ENCODE data around the gene CRYGA. TPM values are rescaled to one million over a fixed set of nuclear protein-coding genes. Genes with fewer than 3 reads are reported as not detected.
"Not testable (repeated sequence)": the region's sequence is repeated elsewhere in the genome, so short reads cannot be mapped to it uniquely, and the experiment has no call there.

The CRYGA gene
- total RNA-seq, 4 donors from 2014 or later: not detected

DNA sequence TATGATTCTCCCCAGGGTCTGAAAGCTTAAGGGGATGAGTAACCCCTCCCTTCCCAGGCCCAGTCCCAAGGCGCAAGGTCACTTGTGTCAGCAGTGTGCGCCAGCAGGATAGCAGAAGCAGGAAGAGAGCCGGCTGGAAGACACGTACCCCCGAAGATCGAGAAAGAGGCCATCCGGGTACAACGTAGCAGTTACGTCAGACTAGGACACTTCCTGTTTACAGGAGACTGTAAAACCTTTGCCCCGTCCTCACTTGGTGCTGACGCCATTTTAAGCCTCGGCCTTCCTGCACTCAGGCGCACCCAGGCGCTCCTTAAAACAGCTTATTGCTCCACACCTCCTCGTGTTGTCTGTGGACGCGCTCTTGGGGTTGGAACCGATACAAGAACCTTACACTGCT, 23.9 kb downstream of the CRYGA start:
- 86% methylated on average over 18 of the region's 18 CpGs for WGBS
- DNase-seq (ENCODE audit: low spot score in 2 of 2): no peak
- Histone ChIP-seq H3K4me3 (no peak overlapping the region), H3K4me1 (peaks cover 2% of the 10 kb centered on the region), H3K27ac (no peak overlapping the region), H3K27me3 (no peaks in the 10 kb centered on the region), H3K36me3 (no peaks in the 10 kb centered on the region), H3K9me3 (no peaks in the 10 kb centered on the region)
- TF ChIP-seq POLR2AphosphoS5 (IDR thresholded peaks at IDR 0.05): no peak
- TF ChIP-seq, protein P1, sequence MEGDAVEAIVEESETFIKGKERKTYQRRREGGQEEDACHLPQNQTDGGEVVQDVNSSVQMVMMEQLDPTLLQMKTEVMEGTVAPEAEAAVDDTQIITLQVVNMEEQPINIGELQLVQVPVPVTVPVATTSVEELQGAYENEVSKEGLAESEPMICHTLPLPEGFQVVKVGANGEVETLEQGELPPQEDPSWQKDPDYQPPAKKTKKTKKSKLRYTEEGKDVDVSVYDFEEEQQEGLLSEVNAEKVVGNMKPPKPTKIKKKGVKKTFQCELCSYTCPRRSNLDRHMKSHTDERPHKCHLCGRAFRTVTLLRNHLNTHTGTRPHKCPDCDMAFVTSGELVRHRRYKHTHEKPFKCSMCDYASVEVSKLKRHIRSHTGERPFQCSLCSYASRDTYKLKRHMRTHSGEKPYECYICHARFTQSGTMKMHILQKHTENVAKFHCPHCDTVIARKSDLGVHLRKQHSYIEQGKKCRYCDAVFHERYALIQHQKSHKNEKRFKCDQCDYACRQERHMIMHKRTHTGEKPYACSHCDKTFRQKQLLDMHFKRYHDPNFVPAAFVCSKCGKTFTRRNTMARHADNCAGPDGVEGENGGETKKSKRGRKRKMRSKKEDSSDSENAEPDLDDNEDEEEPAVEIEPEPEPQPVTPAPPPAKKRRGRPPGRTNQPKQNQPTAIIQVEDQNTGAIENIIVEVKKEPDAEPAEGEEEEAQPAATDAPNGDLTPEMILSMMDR (IDR thresholded peaks at IDR 0.05): no peak

DNA sequence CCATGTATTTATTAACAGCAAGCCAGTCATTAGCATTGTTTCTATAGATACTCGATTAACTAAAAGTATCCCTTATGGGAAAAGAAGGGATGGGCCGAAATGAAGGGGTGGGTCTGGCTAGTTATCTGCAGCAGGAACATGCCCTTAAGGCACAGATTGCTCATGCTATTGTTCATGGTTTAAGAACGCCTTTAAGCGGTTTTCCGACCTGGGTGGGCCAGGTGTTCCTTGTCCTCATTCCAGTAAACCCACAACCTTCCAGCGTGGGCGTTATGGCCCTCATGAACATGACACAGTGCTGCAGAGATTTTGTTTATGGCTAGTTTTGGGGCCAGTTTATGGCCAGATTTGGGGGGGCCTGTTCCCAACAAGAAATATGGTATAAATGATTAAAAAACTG, 25.1 kb downstream of the CRYGA start:
- H3K27me3 ChIP-seq; H3K4me1 ChIP-seq; H3K27ac ChIP-seq; H3K9me3 ChIP-seq; DNase-seq (ENCODE audit: low spot score in 2 of 2); H3K36me3 ChIP-seq; H3K4me3 ChIP-seq: not testable (repeated sequence)
- WGBS: 89% methylated on average over 6 of the region's 7 CpGs

DNA sequence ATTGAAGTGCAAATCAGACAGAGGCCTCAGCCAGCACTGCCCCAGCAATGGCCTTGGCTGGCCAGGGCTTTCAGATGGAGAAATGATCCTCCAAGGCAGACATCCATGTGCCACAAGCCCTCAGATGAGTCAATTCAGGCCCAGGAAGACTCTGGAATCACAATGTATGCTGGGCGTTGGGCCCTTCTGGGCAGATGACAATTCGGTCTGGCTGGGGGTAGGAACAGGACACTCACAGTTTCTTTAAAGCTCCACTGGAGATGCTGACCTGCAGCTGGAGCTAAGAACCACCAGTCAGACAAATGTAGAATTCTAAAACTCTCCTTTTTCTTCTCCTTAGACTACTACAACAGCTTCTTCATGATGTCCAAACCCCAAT, 26.7 kb downstream of the CRYGA start:
- no peak for DNase-seq (ENCODE audit: low spot score in 2 of 2)
- no peaks in the 10 kb centered on the region for H3K27me3 ChIP-seq
- TF ChIP-seq, protein P1 (IDR thresholded peaks at IDR 0.05): no peak
- TF ChIP-seq EP300 (IDR thresholded peaks at IDR 0.05) (no peak), POLR2AphosphoS5 (IDR thresholded peaks at IDR 0.05) (no peak), POLR2A (IDR thresholded peaks at IDR 0.05) (no peak)
- H3K4me1 ChIP-seq: no peaks in the 10 kb centered on the region
- WGBS: 93% methylated on average over 2 of the region's 2 CpGs
- no peak overlapping the region for H3K4me3 ChIP-seq
- no peaks in the 10 kb centered on the region for H3K36me3 ChIP-seq
- no peak overlapping the region for H3K27ac ChIP-seq
- H3K9me3 ChIP-seq: no peaks in the 10 kb centered on the region

DNA sequence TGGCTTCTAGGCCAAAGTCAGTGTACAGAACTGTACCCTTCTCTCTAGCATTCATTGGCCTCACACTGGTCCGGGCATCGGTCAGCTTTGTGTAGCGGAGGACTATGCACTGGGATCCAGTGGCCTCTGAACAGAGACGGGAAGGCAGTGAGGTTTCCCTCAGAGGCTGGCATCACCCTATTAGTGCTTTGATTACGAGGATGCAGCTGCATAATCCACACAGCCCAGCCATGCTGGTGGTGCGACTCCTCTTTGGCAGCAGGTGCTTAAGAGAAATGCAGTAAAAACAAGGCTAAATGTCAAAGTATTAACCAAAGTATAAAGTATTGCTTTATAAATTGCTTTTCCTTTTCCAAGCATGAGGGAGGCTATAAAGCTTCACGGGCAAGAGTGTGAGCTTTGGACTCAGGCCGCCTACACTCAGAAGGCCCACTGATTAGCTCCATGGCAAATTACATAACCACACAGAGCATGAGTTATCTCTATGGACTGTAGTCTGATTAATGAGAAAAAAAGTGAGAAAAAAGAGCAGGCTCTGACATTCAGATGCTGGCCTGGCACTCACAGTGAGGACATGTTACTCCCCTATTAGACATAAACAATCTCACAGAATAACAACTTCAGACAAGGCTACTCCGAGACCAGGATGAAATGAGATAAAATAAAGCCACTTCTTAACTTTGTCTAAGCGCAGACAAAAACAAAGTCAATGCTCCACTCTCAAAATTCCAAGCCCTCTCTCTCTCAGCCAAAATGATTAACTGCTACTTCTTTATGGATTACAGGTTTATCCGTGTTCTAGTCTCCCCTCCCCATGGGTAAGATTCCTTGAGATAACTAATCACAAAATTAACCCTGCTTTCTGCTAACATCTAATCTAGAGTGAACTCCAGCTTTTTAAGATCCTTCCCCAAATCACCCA, 27.3 kb downstream of the CRYGA start:
- no peaks in the 10 kb centered on the region for H3K27me3 ChIP-seq
- no peak overlapping the region for H3K4me3 ChIP-seq
- H3K4me1 ChIP-seq: no peaks in the 10 kb centered on the region
- DNase-seq (ENCODE audit: low spot score in 2 of 2): no peak
- TF ChIP-seq EP300 (IDR thresholded peaks at IDR 0.05) (no peak), POLR2AphosphoS5 (IDR thresholded peaks at IDR 0.05) (no peak), POLR2A (IDR thresholded peaks at IDR 0.05) (no peak)
- TF ChIP-seq, protein P1 (IDR thresholded peaks at IDR 0.05): no peak
- 86% methylated on average over 11 of the region's 11 CpGs for WGBS
- H3K27ac ChIP-seq: no peak overlapping the region
- H3K36me3 ChIP-seq: no peaks in the 10 kb centered on the region
- no peaks in the 10 kb centered on the region for H3K9me3 ChIP-seq

DNA sequence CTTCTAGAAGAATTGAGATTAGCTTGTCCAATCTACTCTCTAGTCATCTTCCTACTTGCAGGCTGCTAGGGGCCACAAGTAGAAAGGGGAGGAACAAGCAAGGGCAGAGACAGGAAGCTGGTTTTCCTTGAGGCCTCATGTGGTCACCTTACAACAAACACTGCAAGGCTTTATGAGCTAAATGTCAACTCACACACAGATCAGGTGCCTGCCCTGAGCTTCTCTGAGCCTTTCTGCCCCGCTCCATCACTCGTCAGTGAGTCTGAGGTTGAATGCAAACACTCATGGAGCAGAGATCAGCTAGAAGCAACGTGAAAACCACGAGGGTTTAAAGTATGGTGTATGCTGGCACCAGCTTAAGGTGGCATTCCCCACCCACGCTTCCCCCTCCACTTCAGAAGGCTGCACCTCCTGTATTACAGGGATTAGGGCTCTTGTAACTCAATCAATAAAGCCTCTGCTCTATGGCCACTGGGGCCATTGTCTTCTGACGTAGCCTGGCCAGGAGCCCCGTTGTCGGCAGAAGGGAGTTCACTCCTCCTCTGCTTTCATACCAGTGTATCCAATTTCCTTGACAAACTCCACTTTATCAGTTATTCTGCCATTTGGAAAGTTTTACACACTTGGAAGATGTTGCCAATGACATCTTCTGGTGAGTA, 28.3 kb downstream of the CRYGA start:
- no peak for TF ChIP-seq POLR2AphosphoS5 (IDR thresholded peaks at IDR 0.05)
- TF ChIP-seq, protein P1 (IDR thresholded peaks at IDR 0.05): no peak
- no peak for TF ChIP-seq POLR2A (IDR thresholded peaks at IDR 0.05)
- TF ChIP-seq EP300 (IDR thresholded peaks at IDR 0.05): no peak
- Histone ChIP-seq H3K4me3 (no peak overlapping the region), H3K4me1 (no peaks in the 10 kb centered on the region), H3K36me3 (no peaks in the 10 kb centered on the region), H3K27ac (no peak overlapping the region), H3K9me3 (no peaks in the 10 kb centered on the region), H3K27me3 (no peaks in the 10 kb centered on the region)
- DNase-seq (ENCODE audit: low spot score in 2 of 2): no peak
- 38% methylated on average over 7 of the region's 8 CpGs for WGBS

Data from suprapubic skin (tissue), 4 donors.